Large intestine (tissue), 12 donors: ENCODE results near the gene KANSL1. TPM values are rescaled to one million over a fixed set of nuclear protein-coding genes. Genes with fewer than 3 reads are reported as not detected.
"Not testable (repeated sequence)": the region's sequence is repeated elsewhere in the genome, so short reads cannot be mapped to it uniquely, and the experiment has no call there.

Experiments
- DNase-seq, 2 donors: peaks; one replicate each; pipeline versions ENCODE4 v3.0.0 to v3.0.0-alpha.2; 2013
- H3K27ac ChIP-seq: one replicate; pipeline ENCODE4 v1.5.1; 2013; ENCODE audit warnings: low read length
- H3K27me3 ChIP-seq: 2 replicates; pipeline ENCODE4 v1.6.1; 2013; ENCODE audit warnings: low read length; ENCODE audit not compliant: control insufficient read depth, insufficient read depth
- H3K36me3 ChIP-seq: 2 replicates; pipeline ENCODE4 v1.6.1; 2013; ENCODE audit warnings: low read length; ENCODE audit not compliant: control insufficient read depth, insufficient read depth
- H3K4me1 ChIP-seq: one replicate; pipeline ENCODE4 v1.6.1; 2013; ENCODE audit warnings: low read length; ENCODE audit not compliant: control insufficient read depth, insufficient read depth
- H3K4me3 ChIP-seq: one replicate; pipeline ENCODE4 v1.5.1; 2013; ENCODE audit warnings: low read length
- H3K9me3 ChIP-seq: one replicate; pipeline ENCODE4 v1.6.1; 2013; ENCODE audit warnings: mild to moderate bottlenecking, low read depth, low read length, moderate library complexity; ENCODE audit not compliant: control insufficient read depth
- WGBS: methylation state at CpG from one replicate; pipeline ENCODE4 v1.1.5; 2013; ENCODE audit warnings: low lambda C conversion rate; ENCODE audit not compliant: insufficient coverage; 5-methylcytosine and 5-hydroxymethylcytosine counted together
- long read RNA-seq, 11 donors: transcript quantifications; one replicate each; lab custom pipeline, GENCODE V29; 2026
- polyA plus RNA-seq: library from polyadenylated mRNA; unstranded; fragments of 120-200 nt; gene quantifications from one replicate; pipeline ENCODE4 v1.2.1, GENCODE V29; 2013

Gene KANSL1
- polyA plus RNA-seq = 53.2 TPM
- long read RNA-seq, donor 1, full-length matches to known transcripts = 2 of 2 reads
- long read RNA-seq, donor 1, partial matches to known transcripts = 0 of 2 reads
- long read RNA-seq, donor 1, other reads (novel, unspliced or antisense) = 0 of 2 reads
- long read RNA-seq, donor 2, full-length matches to known transcripts = 13 of 23 reads
- long read RNA-seq, donor 2, partial matches to known transcripts = 10 of 23 reads
- long read RNA-seq, donor 2, other reads (novel, unspliced or antisense) = 0 of 23 reads
- long read RNA-seq, donor 3 = 0 reads
- long read RNA-seq, donor 4, full-length matches to known transcripts = 1 of 1 reads
- long read RNA-seq, donor 4, partial matches to known transcripts = 0 of 1 reads
- long read RNA-seq, donor 4, other reads (novel, unspliced or antisense) = 0 of 1 reads
- long read RNA-seq, donor 5, partial matches to known transcripts = 0 of 2 reads
- long read RNA-seq, donor 5, other reads (novel, unspliced or antisense) = 0 of 2 reads
- long read RNA-seq, donor 6, transcript KANSL1-210 (1 exons, 1,493 nt) = major isoform, 9 of 11 reads
- long read RNA-seq, donor 6, partial matches to known transcripts = 0 of 11 reads
- long read RNA-seq, donor 6, other reads (novel, unspliced or antisense) = 0 of 11 reads
- long read RNA-seq, donor 7, partial matches to known transcripts = 0 of 12 reads
- long read RNA-seq, donor 7, other reads (novel, unspliced or antisense) = 10 of 12 reads
- long read RNA-seq, donor 8, full-length matches to known transcripts = 6 of 6 reads
- long read RNA-seq, donor 8, partial matches to known transcripts = 0 of 6 reads
- long read RNA-seq, donor 8, other reads (novel, unspliced or antisense) = 0 of 6 reads
- long read RNA-seq, donor 9, full-length matches to known transcripts = 4 of 64 reads
- long read RNA-seq, donor 9, partial matches to known transcripts = 0 of 64 reads
- long read RNA-seq, donor 9, other reads (novel, unspliced or antisense) = 60 of 64 reads
- long read RNA-seq, donor 10, full-length matches to known transcripts = 6 of 13 reads
- long read RNA-seq, donor 10, partial matches to known transcripts = 7 of 13 reads
- long read RNA-seq, donor 10, other reads (novel, unspliced or antisense) = 0 of 13 reads
- long read RNA-seq, donor 11, transcript KANSL1-210 (1 exons, 1,493 nt) = major isoform, 5 of 11 reads
- long read RNA-seq, donor 11, partial matches to known transcripts = 5 of 11 reads
- long read RNA-seq, donor 11, other reads (novel, unspliced or antisense) = 0 of 11 reads

- WGBS = no CpG with 5 or more reads among the region's 72 CpGs
- Histone ChIP-seq H3K36me3 (no peaks in the 10 kb centered on the region), H3K4me3 (peak within 1 kb of the TSS; percentile 99), H3K27ac (peak within 1 kb of the TSS; percentile 99), H3K27me3 (no peaks in the 10 kb centered on the region), H3K9me3 (no peaks in the 10 kb centered on the region), H3K4me1 (peaks cover 28% of the 10 kb centered on the region)
- peak; percentile 90 to 96 for DNase-seq
These were observed at the start of gene KANSL1 for GRCh38 chr17:46193151-46193625. KANSL1 (minus strand) TSS chr17:46193429; CDS start chr17:46172143, 21,286 bp downstream.

GRCh38 chr17:46231359-46231758, 38.1 kb upstream of the KANSL1 start:
- not testable (repeated sequence) for H3K4me3 ChIP-seq, H3K36me3 ChIP-seq, DNase-seq, H3K27me3 ChIP-seq, H3K4me1 ChIP-seq, H3K9me3 ChIP-seq, H3K27ac ChIP-seq
- no CpG with 5 or more reads among the region's 8 CpGs for WGBS

- peak overlapping the region; percentile 33 for H3K4me3 ChIP-seq
- WGBS = 0% methylated on average over 10 of the region's 22 CpGs
- not testable (repeated sequence) for H3K36me3 ChIP-seq, H3K27ac ChIP-seq, H3K9me3 ChIP-seq, H3K27me3 ChIP-seq, H3K4me1 ChIP-seq
- peak; percentile 74 to 96 for DNase-seq
These were observed 32.1 kb upstream of the KANSL1 start for GRCh38 chr17:46225274-46225794.

- not testable (repeated sequence) for H3K27ac ChIP-seq, H3K27me3 ChIP-seq, H3K9me3 ChIP-seq, H3K36me3 ChIP-seq, H3K4me1 ChIP-seq
- H3K4me3 ChIP-seq = peak overlapping the region; percentile 33
- peak in 1 of 2 donors; percentile 62 for DNase-seq
- WGBS = no CpG with 5 or more reads among the region's 54 CpGs
These were observed 31.6 kb upstream of the KANSL1 start for GRCh38 chr17:46224864-46225263.

- WGBS = no CpG with 5 or more reads among the region's 2 CpGs
- H3K36me3 ChIP-seq = not testable (repeated sequence)
These were observed 29.8 kb upstream of the KANSL1 start for GRCh38 chr17:46223041-46223440.

GRCh38 chr17:46216682-46217081, 23.5 kb upstream of the KANSL1 start:
- DNase-seq = no peak
- WGBS = no CpG with 5 or more reads among the region's 3 CpGs
- Histone ChIP-seq H3K27me3 (no peaks in the 10 kb centered on the region), H3K4me1 (peaks cover 2% of the 10 kb centered on the region), H3K27ac (no peak overlapping the region), H3K36me3 (peaks cover 5% of the 10 kb centered on the region), H3K4me3 (no peak overlapping the region), H3K9me3 (no peaks in the 10 kb centered on the region)

More at GRCh38 chr17:46223041-46223440, 29.8 kb upstream of the KANSL1 start:
- DNase-seq, H3K27ac ChIP-seq, H3K9me3 ChIP-seq, H3K4me1 ChIP-seq, H3K4me3 ChIP-seq, H3K27me3 ChIP-seq: not testable (repeated sequence)

GRCh38 chr17:46212634-46213435, 19.6 kb upstream of the KANSL1 start:
- Histone ChIP-seq H3K27ac (no peak overlapping the region), H3K4me1 (peaks cover 2% of the 10 kb centered on the region), H3K9me3 (no peaks in the 10 kb centered on the region), H3K4me3 (no peak overlapping the region), H3K36me3 (peaks cover 5% of the 10 kb centered on the region), H3K27me3 (no peaks in the 10 kb centered on the region)
- WGBS = 40% methylated on average over 5 of the region's 11 CpGs
- DNase-seq = peak; percentile 68 to 84

GRCh38 chr17:46208997-46209396, 15.8 kb upstream of the KANSL1 start:
- peaks cover 2% of the 10 kb centered on the region for H3K4me1 ChIP-seq
- no peak overlapping the region for H3K27ac ChIP-seq
- no peaks in the 10 kb centered on the region for H3K9me3 ChIP-seq
- H3K4me3 ChIP-seq = no peak overlapping the region
- H3K27me3 ChIP-seq = no peaks in the 10 kb centered on the region
- no peak for DNase-seq
- WGBS = 95% methylated on average over 7 of the region's 8 CpGs
- H3K36me3 ChIP-seq = peaks cover 2% of the 10 kb centered on the region

GRCh38 chr17:46205975-46206374, 12.7 kb upstream of the KANSL1 start:
- no peaks in the 10 kb centered on the region for H3K9me3 ChIP-seq
- no peak for DNase-seq
- H3K27me3 ChIP-seq = no peaks in the 10 kb centered on the region
- no peak overlapping the region for H3K4me3 ChIP-seq
- H3K27ac ChIP-seq = no peak overlapping the region
- peaks cover 2% of the 10 kb centered on the region for H3K36me3 ChIP-seq
- peaks cover 19% of the 10 kb centered on the region for H3K4me1 ChIP-seq
